Measurements from ENCODE around the gene ARL5B.

ARL5B gene

DNA sequence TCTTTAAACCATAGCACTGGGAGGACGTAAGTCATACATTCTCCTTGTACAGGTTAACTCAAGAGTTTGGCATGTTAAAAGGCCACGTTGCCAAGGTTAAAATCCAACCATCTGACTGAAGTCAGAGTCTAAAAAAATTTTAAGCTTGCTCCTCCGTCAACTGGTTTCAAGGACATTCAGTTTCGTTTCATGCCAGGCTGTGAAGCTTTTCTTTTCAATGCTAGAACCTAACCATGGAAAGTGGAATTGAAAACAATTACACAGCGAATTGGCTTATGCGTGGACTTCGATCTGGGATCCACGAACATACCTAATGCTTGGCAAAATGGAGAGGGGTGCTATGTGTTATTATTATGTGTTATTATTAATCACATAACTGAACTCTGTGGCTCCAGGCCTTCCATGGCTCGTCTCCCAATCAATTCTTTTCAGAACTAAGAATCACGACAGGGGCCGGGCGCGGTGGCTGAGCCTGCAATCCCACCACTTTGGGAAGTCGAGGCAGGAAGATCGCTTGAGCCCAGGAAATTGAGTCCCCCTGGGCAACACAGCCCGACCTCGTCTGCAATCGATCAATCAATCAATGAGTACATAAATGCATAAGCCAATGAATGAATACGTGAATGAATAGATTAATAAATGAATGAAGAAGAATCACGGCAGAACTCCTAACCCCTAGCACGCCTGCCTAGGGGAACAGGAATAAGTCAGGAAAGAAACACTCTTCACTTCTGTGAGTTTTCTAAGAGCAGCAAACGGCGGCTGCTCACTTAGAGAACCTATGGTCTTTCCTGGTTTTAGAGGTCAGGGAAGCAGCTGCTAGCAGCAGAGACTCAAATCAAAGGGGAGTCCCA lies 733 bp upstream of the ARL5B start:
- DNase-seq (ENCODE audit: low read depth): peak; percentile 52

DNA sequence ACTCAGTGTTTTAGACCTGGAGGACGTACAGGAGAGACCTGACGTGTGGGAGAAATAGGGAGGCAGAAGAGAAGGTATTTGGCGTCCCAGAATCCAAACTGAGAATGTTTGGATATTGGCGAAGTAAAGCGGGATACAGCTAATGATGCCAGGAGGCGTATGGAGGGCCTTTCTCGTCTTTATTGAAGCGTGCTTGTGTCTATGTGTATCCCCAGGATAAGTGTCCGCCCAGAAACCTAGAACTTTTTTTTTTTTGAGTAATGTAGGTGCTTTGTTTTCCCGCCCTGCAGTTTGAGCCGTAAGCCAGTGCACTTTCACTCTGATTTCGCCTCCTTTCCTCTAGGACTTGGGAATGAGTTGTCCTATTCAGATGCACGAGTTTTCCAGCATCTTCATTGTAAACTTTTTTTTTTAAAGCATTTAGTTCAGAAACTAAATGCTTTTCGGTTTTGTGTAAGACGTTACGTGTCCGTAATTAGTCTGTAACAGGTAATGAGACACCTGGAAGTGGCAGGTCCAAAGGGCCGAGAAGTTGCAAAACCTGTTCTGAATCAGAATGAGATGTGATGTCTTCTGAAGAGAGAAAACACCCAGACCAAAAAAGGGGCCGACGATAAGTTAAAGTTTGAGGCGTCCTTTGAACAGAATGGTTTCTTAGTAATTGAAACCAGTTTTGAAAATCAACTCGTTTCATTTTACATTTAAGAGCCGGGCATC lies 746 bp downstream of the ARL5B start:
- DNase-seq (ENCODE audit: low read depth): no peak

DNA sequence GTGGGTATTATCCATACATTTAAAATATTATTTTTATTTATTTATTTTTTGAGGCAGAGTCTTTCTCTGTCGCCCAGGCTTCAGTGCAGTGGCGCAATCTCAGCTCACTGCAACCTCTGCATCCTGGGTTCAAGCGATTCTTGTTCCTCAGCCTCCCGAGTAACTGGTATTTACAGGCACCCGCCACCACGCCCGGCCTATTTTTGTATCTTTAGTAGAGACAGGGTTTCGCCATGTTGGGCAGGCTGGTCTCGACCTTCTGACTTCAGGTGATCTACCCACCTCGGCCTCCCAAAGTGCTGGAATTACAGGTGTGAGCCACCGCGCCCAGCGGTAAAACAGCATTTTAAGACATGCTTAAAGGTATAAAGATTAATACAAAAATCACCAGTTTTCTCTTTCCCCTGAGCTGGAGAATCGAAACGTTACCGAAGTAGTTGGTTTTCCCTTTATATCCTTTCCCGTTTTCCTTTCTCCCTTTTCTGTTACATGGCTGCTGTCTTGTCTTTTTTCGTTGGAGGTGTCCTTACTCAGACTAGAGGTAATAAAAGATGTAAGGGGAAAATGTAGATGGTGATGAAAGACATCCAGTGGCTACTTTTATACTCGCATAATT lies 1.7 kb downstream of the ARL5B start:
- no peak for DNase-seq (ENCODE audit: low read depth)

DNA sequence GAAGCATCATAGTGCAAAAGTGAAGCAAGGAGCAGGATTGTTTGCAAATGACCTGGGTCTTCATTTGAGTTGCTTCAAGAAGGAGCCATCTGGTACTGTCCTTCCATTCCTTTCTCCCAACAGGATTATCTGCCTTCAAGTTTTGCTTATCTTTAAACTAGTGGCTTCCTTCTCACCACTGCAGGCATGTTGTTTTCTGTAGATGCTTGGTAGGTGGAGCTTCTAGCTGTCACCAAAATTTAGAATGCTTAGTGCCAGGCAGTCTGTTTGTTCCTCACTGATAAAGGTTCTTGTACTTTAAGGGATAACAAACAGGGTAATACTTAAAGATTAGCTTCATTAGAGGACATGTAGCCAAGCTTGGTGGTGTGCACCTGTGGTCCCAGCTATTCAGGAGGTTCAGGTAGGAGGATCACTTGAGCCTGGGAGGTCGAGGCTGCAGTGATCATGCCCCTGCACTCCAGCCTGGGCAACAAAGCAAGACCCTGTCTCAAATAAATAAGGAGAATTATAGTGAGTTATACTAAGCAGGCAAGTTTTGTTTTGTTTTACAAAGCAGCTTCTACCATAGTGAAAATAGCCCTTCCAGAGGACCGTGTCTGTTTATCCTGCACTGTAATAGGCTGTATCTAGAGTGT lies 5.7 kb downstream of the ARL5B start:
- no peak for DNase-seq (ENCODE audit: low read depth)

DNA sequence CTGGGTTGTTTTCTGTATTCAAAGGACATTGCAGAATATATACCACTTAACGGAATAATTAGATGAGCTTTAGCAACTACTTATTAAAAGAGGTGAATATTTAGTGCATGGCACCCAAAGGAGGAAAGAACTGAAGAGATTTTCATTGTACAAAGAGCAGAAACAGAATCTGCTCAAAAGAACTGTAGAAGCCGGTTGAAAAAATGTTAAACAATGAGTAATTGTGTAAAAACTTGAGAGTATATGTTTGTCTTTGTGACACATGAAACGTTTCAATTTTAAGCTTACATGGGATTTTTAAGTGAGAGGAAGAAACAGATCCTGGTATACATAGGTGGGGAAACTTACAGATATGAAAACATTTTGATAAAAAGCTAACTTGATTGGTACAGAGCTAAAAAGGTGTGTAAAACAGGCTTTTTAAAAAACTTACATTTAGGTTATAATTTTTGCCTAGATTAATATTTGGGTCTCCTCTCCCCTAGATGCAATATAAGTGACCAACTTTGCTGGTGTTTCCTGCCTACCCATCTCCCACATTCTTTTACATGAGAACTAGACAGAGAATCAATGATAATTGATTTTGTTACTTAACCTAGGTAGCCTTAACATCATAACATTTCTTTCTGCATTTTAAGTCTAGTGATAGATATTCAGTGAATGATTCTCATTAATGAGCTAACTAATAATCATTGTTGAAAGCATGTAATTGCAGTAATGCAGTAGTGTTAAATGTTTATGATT lies 6.8 kb downstream of the ARL5B start:
- DNase-seq (ENCODE audit: low read depth): no peak

DNA sequence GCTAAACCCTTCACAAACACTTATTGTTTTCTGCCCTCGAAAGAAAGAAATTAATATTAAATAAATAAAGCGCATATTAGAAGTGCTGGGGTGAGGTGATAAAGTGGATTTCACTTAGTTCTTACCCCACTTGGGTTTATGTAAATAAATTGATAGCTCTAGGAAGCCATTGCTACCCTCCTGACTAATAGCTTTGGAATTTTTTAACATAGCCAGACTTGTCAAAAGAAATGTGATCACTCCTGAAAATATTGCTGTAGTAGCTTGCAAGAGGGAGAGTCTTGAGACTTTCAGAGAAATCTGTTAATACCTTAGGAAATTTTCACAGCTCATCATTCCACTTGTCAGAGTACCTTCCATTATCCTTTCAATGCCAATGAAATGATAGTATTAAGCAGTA lies 7.6 kb downstream of the ARL5B start:
- peak; percentile 67 for DNase-seq (ENCODE audit: low read depth)

DNA sequence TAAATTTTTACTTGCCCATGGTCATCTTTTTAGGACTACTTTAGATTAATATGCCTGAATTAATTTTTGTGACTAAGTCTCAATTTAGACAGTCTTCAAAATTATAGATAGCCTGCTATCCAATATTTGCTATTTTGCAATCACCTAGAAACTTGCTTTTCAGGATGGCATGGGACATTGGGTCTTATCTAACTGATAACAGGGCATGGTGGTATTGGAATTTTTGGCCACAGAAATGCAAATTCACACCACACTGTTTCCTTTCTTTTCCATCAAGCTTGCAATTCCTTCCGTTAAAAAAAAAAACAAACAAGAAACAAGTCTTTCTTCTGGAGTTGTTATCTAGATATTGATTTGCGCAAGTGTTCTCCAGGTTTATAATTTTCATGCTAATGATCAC lies 8.8 kb downstream of the ARL5B start:
- DNase-seq (ENCODE audit: low read depth): no peak

DNA sequence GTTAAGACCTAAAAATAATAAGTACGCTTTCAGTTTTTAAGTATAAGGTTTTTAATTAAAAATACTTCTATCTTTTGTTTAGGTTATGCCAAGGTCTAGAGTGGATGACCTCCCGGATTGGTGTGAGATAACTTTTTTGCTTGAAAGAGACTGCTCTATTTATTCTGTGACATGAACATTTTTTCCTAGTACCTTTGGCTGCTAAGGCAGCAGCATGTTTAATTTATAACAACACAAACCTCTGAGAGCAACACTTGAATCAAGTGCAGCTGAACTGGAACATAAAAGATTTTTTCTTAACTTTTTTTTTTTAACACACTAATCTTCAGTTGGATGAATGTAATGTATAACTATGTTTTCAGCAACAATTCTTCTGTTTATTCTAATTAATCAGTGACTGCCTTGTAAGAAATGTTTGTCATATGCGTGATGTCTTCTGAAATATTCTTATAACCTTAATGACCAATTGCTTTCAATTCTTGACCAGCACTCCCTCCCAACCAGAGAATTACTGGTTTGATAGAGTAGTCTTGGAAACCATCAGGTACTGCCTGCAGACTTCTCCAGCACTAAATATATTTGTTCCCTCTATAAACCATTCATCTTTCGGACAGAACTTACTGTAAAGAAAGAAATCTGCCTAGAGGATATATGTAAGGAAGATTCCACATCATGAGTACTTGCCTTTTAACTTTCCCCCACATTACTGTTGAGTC lies 16.0 kb downstream of the ARL5B start:
- no peak for DNase-seq (ENCODE audit: low read depth)

DNA sequence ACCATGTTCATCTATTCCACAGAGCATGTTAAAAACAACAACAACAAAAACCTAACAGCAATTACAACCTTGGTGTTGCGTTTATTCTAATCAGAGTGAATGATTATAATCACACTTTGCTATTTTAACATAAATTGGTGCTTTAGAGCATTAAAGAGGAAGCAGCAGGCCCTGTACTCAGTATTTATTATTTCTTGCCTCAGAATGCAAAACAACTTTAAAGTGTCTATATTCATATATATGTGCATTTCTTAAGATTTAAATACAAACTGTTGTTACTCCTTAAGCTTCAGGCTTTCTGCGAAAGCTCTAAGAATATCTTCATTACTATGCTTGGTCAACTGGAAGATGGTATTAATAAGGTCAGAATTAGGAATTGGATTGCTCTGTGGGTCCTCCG lies 21.5 kb downstream of the ARL5B start:
- no peak for DNase-seq (ENCODE audit: low read depth)

DNA sequence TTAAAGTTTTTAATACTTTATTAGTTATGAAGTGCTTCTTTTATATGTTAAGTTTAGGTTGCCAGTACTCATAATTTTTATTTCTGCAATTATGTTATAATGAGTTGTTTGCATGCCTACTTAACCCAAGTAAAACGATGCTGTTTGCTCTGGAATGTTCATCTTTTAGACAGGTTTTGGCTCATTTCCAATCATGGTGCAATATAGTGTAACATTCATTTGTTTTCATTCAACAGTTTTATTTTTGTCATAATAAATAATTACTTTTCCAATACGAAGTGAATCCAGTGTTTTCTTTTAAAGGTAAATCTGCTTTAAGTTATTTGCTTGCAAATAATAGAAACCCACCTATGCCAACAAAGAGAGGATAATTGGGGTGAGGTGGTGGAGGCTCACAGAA lies 22.1 kb downstream of the ARL5B start:
- DNase-seq (ENCODE audit: low read depth): peak; percentile 63

DNA sequence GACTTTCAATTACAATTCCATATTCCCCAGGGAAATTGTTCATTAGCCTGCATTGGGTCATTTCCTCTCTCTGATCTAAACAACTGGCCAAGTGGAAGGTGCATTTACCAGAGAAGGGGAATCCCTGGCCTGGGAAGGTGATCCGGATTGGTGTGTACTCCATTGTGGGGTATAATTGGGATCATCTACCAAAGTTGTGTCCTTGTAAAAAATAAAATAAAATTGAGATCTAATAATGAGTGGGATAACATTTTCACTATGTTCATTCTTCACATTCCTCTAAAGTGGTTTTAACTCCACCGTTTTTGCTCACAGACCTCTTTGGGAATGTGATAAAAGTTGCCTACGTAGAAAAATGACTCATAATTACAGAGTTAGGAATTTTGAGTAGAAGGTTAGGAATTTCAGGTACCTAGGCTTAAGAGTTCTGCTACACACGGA lies 22.8 kb downstream of the ARL5B start:
- no peak for DNase-seq (ENCODE audit: low read depth)

DNA sequence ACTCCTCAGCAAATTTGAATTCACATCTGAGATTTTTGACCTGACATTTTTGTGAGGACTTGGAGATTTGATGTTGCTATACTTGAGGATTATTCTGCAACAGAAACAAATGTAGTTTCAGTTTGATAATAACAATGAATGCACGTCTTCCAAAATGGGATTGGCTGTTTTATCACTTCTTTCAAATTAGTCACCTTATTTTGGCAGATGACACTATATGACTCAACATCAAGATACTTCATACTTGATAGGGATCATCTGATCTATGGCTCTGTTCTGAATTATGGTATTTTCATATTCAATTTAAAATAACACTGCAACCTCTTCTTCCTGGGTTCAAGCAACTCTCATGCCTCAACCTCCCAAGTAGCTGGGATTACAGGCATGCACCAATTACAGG lies 24.2 kb downstream of the ARL5B start:
- peak; percentile 46 for DNase-seq (ENCODE audit: low read depth)

DNA sequence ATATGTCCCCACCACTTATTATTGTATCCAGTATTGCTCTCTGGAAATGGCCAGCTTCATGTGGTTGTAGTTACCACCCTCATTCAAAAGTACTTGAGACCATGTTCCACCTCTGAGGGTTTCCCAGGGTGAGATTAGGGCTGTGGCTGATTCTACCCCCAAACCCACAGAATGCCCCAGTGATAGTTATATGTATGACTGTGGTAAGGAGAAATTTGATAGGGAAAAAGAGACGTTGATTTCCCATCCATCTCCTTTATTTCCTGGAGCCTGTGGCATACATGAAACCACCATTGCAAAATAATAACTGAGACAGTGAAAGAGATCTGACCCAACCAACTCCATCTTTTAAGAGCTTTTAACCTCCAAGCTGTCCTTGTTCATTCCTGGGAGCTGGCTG lies 25.2 kb downstream of the ARL5B start:
- DNase-seq (ENCODE audit: low read depth): no peak

DNA sequence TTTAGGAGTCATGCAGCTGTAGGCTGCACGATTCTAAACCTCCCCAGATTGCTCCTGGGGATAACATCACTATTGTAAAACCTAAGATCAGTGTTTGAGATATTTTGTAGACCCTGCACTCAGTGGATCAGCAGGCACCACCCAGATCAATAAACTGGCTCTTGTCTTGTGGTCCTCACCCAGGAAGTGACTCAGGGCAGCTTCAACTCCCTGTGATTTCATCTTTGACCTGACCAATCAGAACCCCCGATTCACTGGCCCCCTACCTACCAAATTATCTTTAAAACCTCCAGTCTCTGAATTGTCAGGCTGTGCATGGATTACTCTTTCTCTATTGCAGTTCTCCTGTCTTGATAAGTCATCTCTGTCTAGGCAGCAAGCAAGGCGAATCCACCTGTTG lies 25.7 kb downstream of the ARL5B start:
- no peak for DNase-seq (ENCODE audit: low read depth)

DNA sequence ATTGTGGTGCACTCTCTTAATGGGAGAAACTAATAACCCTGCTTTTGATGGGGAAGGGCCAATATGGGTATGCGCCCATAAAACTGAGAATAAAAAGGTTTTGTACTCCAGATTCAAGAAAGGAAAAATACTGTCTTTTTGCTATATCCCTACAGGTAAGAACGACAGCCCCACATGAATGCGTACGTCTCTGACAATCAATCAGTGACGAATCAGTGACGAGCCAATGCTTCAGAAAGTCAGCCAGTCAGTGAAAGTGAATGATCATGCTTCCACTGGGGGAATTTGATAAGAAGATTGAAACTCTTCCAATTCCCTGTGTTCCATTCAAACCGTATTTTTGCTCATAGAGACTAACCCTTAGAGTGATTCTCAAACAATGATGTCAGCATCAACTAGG lies 26.3 kb downstream of the ARL5B start:
- DNase-seq (ENCODE audit: low read depth): no peak

DNA sequence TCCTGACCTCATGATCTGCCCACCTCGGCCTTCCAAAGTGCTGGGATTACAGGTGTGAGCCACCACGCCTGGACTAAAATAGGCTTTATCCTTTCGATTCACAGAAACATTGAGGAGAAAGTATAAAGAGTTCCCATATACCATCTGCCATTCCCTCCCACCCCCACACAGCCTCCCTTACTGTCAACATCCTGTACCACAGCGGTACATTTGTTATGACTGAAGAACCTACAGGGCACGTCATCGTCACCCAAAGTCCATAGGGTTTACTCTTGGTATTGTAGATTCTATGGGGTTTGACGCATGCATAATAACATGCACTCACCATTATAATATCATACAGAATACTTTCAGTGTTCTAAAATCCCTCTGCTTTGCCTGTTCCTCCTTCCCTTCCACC lies 28.0 kb downstream of the ARL5B start:
- no peak for DNase-seq (ENCODE audit: low read depth)

DNA sequence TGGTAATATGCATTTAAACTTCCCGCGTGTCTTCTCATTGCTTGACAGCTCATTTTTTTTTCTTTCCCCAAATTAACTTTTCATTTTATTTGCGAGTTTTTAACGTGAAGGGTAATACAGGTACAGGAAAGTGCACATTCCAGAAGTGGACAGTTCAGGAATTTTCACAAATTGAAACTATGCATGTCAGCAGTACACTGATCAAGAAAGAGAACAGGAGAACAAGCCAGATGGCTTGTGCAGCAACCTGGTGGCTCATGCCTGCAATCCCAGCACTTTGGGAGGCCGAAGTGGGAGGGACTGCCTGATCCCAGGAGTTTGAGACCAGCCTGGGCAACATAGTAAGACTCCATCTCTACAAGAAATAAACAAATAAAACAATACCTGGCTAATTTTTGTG lies 28.5 kb downstream of the ARL5B start:
- DNase-seq (ENCODE audit: low read depth): no peak

DNA sequence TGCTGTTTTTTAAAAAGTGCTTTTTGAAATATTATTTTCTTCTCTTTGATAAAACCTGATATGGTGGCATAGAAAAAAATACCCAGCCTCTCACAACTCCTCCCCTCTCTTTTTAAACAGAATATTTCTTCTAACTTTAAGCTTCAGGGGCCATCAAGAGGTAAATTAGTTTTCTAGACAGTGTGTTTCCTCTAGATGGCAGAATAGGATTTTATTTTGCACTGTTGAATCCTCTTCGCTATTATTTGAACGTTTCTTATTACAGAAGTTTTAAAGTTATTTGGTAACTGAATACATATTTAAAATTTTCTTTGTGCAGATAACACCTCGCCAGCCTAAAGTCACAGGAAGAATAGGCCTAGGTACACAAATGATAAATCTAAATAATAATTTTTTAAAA lies 30.3 kb downstream of the ARL5B start:
- peak; percentile 30 for DNase-seq (ENCODE audit: low read depth)

DNA sequence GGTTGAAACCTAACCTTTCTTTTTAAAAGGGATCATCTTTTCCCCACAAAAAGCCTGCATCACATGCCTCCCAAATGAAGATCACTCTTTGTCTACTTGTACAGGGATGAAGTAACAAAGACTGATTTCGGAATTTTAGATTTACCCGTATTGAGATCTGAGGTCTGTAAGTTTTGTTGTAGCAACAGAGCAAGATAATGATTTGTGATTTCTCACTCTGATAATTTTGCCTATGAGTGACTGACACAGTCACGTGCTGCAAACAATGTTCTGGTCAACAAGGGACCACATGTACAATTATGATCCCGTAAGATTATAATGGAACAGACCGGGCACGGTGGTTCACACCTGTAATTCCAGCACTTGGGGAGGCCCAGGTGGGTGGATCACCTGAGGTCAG lies 31.3 kb downstream of the ARL5B start:
- no peak for DNase-seq (ENCODE audit: low read depth)

DNA sequence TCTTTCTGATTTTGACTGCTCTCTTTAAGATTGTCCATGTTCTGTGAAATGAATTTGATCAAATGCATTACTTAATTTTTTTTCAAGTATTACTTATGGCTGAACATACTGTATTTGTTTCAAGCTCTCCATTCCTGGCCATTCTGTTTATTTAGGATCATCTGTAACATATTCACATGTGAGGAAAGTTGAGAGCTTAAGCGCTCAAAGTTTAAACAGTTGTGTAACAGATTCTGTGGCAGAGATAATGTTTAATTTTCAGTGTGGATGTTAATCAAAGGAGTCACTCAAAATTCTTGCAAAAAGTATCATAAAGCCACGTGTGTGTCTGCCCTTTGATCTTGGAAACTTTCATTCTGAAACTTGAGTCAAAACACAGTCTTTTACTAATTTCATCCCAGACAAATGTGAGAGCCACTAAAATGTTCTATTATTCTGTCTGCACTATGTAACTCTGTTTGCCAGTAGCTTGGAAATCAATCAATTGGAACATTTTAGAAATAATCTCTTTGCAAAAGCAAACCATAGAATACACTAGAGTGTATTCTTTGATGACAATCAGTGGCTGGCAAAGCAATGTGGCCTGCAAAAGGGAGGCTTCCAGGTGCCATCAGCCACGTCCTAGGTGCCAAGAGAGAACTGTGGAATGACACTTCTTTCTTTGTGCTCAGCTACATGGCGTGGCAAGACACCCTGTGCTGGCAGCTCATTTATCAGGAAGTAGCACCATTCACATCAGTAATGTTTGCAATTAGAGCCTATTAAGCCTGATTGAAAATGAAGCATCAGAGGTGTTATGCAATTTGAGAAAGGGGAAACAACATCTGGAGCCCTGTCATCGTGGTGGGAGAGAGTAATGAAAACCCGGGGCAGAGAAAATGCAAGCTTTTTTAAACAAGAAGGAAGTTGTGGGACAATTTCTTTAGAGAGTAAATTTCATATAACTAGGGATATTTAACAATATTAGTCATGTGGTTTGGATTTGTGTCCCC lies 40.9 kb downstream of the ARL5B start:
- peak; percentile 28 for DNase-seq (ENCODE audit: low read depth)

Data from fibroblast of gingiva (primary cell).